ENCODE data around the gene RPS6KL1. TPM values are rescaled to one million over a fixed set of nuclear protein-coding genes. Genes with fewer than 3 reads are reported as not detected.

RPS6KL1 gene
- total RNA-seq, 1 experiment from 2014 or later: 8.8 TPM

GRCh38 chr14:74954947-74955228, 31.8 kb upstream of the RPS6KL1 start:
- H3K4me1 Mint-ChIP-seq (ENCODE audit: insufficient read depth, unreplicated experiment): peaks cover 5% of the 10 kb centered on the region
- no peak for DNase-seq (ENCODE audit: unreplicated experiment)
- TSS peak; percentile 31 for BruUV-seq (replicated peaks)
- intact Hi-C loops (cut with micrococcal nuclease): no loop called here
- no peaks in the 10 kb centered on the region for H3K9me3 Mint-ChIP-seq (ENCODE audit: unreplicated experiment)
- POLR2A ChIA-PET: interaction anchor here (0.8 to 1.2 kb wide), 2 partner anchors 9 to 95 kb away, joined by 3 to 4 read pairs; no protein-coding TSS in a partner anchor
- peaks cover 7% of the 10 kb centered on the region for H3K36me3 Mint-ChIP-seq (ENCODE audit: insufficient read depth, unreplicated experiment)
- no peak for TF ChIP-seq CTCF (IDR thresholded peaks at IDR 0.05; ENCODE audit: unreplicated experiment)
- CTCF ChIA-PET: interaction anchor here (0.7 to 1.2 kb wide), 3 partner anchors 10 to 90 kb away, joined by 3 read pairs; no protein-coding TSS in a partner anchor
- peak overlapping the region; percentile 25 for H3K4me3 Mint-ChIP-seq (ENCODE audit: unreplicated experiment)
- H3K27ac Mint-ChIP-seq (ENCODE audit: low read depth, unreplicated experiment): no peak overlapping the region
- no peaks in the 10 kb centered on the region for H3K27me3 Mint-ChIP-seq (ENCODE audit: insufficient read depth, unreplicated experiment)

- POLR2A ChIA-PET: interaction anchor here (0.6 to 0.7 kb wide), 2 partner anchors 49 to 96 kb away, joined by 3 to 4 read pairs; no protein-coding TSS in a partner anchor
- Mint-ChIP-seq H3K27ac (ENCODE audit: low read depth, unreplicated experiment) (no peak overlapping the region), H3K27me3 (ENCODE audit: insufficient read depth, unreplicated experiment) (no peaks in the 10 kb centered on the region), H3K4me3 (ENCODE audit: unreplicated experiment) (peak overlapping the region; percentile 25), H3K4me1 (ENCODE audit: insufficient read depth, unreplicated experiment) (no peaks in the 10 kb centered on the region), H3K9me3 (ENCODE audit: unreplicated experiment) (no peaks in the 10 kb centered on the region), H3K36me3 (ENCODE audit: insufficient read depth, unreplicated experiment) (peaks cover 4% of the 10 kb centered on the region)
- CTCF ChIA-PET: interaction anchor here (0.8 to 1.3 kb wide), 3 partner anchors 10 to 134 kb away, joined by 3 to 5 read pairs (median 3); no protein-coding TSS in a partner anchor
- no peak for DNase-seq (ENCODE audit: unreplicated experiment)
- TF ChIP-seq CTCF (IDR thresholded peaks at IDR 0.05; ENCODE audit: unreplicated experiment): no peak
- intact Hi-C loops (cut with micrococcal nuclease): no loop called here
- BruUV-seq (replicated peaks): no TSS peak
These were observed 31.3 kb upstream of the RPS6KL1 start for GRCh38 chr14:74954232-74954946.

GRCh38 chr14:74953686-74954085, 30.6 kb upstream of the RPS6KL1 start:
- no TSS peak for BruUV-seq (replicated peaks)
- Mint-ChIP-seq H3K27me3 (ENCODE audit: insufficient read depth, unreplicated experiment) (no peaks in the 10 kb centered on the region), H3K27ac (ENCODE audit: low read depth, unreplicated experiment) (no peak overlapping the region), H3K4me3 (ENCODE audit: unreplicated experiment) (no peak overlapping the region), H3K4me1 (ENCODE audit: insufficient read depth, unreplicated experiment) (no peaks in the 10 kb centered on the region), H3K9me3 (ENCODE audit: unreplicated experiment) (no peaks in the 10 kb centered on the region), H3K36me3 (ENCODE audit: insufficient read depth, unreplicated experiment) (no peaks in the 10 kb centered on the region)
- intact Hi-C loops (cut with micrococcal nuclease): no loop called here
- ChIA-PET POLR2A (interaction anchor here (0.7 kb wide), 1 partner anchor 50 kb away, joined by 4 read pairs; no protein-coding TSS in a partner anchor), CTCF (interaction anchor here (0.8 to 1.3 kb wide), 2 partner anchors 41 to 135 kb away, joined by 3 to 5 read pairs; no protein-coding TSS in a partner anchor)
- DNase-seq (ENCODE audit: unreplicated experiment): no peak
- TF ChIP-seq CTCF (IDR thresholded peaks at IDR 0.05; ENCODE audit: unreplicated experiment): no peak

- BruUV-seq (replicated peaks): no TSS peak
- no peaks in the 10 kb centered on the region for H3K4me1 Mint-ChIP-seq (ENCODE audit: insufficient read depth, unreplicated experiment)
These were observed 29.8 kb upstream of the RPS6KL1 start for GRCh38 chr14:74952697-74953484.

More at GRCh38 chr14:74952697-74953484, 29.8 kb upstream of the RPS6KL1 start:
- H3K36me3 Mint-ChIP-seq (ENCODE audit: insufficient read depth, unreplicated experiment): no peaks in the 10 kb centered on the region
- no peak for TF ChIP-seq CTCF (IDR thresholded peaks at IDR 0.05; ENCODE audit: unreplicated experiment)
- no peaks in the 10 kb centered on the region for H3K9me3 Mint-ChIP-seq (ENCODE audit: unreplicated experiment)
- DNase-seq (ENCODE audit: unreplicated experiment): no peak
- ChIA-PET CTCF (interaction anchor here (0.7 to 1.3 kb wide), 3 partner anchors 135 to 136 kb away, joined by 3 to 5 read pairs (median 4); no protein-coding TSS in a partner anchor), POLR2A (no interaction called here)
- H3K27ac Mint-ChIP-seq (ENCODE audit: low read depth, unreplicated experiment): no peak overlapping the region
- no peak overlapping the region for H3K4me3 Mint-ChIP-seq (ENCODE audit: unreplicated experiment)
- no peaks in the 10 kb centered on the region for H3K27me3 Mint-ChIP-seq (ENCODE audit: insufficient read depth, unreplicated experiment)
- intact Hi-C loops (cut with micrococcal nuclease): no loop called here
